IPS DF 6.9 (cell line): ENCODE data around the gene PDGFRB.

Experiments
- DNase-seq: peaks from one replicate; pipeline ENCODE4 v3.0.0-alpha.2; 2013; ENCODE audit warnings: low read depth, low spot score
- H3K27ac ChIP-seq: one replicate; pipeline ENCODE4 v1.5.1; 2013; ENCODE audit warnings: low read length, control low read depth
- H3K27me3 ChIP-seq: 2 replicates; pipeline ENCODE4 v1.6.1; 2013; ENCODE audit warnings: mild to moderate bottlenecking, low read length; ENCODE audit not compliant: control insufficient read depth, insufficient read depth
- H3K36me3 ChIP-seq: 2 replicates; pipeline ENCODE4 v1.6.1; 2013; ENCODE audit warnings: low read length; ENCODE audit not compliant: control insufficient read depth, insufficient read depth
- H3K4me1 ChIP-seq: 2 replicates; pipeline ENCODE4 v1.6.1; 2013; ENCODE audit warnings: low read length; ENCODE audit not compliant: control insufficient read depth, insufficient read depth
- H3K4me3 ChIP-seq: 2 replicates; pipeline ENCODE4 v1.5.1; 2013; ENCODE audit warnings: mild to moderate bottlenecking, low read length
- H3K9me3 ChIP-seq: 2 replicates; pipeline ENCODE4 v1.6.1; 2013; ENCODE audit warnings: low read length, inconsistent platforms; ENCODE audit not compliant: control insufficient read depth, insufficient read depth
- WGBS: extraction: QIAGEN DNeasy Blood & Tissue Kit; methylation state at CpG from one replicate; pipeline ENCODE4 v1.1.7; 2013; ENCODE audit warnings: mixed read lengths, missing lambda C conversion rate; ENCODE audit not compliant: insufficient read length, insufficient coverage; 5-methylcytosine and 5-hydroxymethylcytosine counted together

The PDGFRB gene

GRCh38 chr5:150121448-150122157 is 34.0 kb downstream of the PDGFRB start:
- no peaks in the 10 kb centered on the region for H3K36me3 ChIP-seq
- no peaks in the 10 kb centered on the region for H3K9me3 ChIP-seq
- H3K27me3 ChIP-seq = no peaks in the 10 kb centered on the region
- WGBS = no CpG with 5 or more reads among the region's 14 CpGs
- no peaks in the 10 kb centered on the region; the same call in 1 of the 2 replicates for H3K4me1 ChIP-seq
- H3K4me3 ChIP-seq = no peak overlapping the region
- no peak overlapping the region for H3K27ac ChIP-seq
- no peak for DNase-seq

- H3K4me1 ChIP-seq = no peaks in the 10 kb centered on the region; the same call in 1 of the 2 replicates
- H3K36me3 ChIP-seq = no peaks in the 10 kb centered on the region
- DNase-seq = no peak
- WGBS = no CpG with 5 or more reads among the region's 19 CpGs
- no peaks in the 10 kb centered on the region for H3K9me3 ChIP-seq
- no peak overlapping the region for H3K4me3 ChIP-seq
- H3K27me3 ChIP-seq = no peaks in the 10 kb centered on the region
- H3K27ac ChIP-seq = no peak overlapping the region
Observed at GRCh38 chr5:150120617-150121447, 34.8 kb downstream of the PDGFRB start.

DNA sequence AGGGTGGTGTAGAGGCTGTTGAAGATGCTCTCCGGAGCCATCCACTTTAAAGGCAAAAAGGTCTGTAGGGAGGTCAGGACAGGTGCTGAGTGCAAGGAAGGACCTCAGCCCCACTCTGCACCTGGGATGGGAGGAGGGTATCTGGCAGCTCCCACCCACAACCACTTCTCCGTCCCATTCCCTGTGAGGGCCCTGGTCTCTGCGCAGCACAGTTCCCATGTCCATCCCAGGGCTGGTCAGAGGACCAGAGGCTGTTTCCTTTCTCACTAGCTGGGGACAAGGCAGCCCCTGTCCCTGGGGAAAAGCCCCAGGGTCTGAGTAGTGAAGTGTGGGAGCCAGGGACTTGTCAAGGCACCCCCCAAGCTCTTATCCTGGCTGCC is 35.6 kb downstream of the PDGFRB start:
- Histone ChIP-seq H3K4me1 (no peaks in the 10 kb centered on the region; the same call in 1 of the 2 replicates), H3K4me3 (no peak overlapping the region), H3K27me3 (no peaks in the 10 kb centered on the region), H3K36me3 (no peaks in the 10 kb centered on the region), H3K27ac (no peak overlapping the region), H3K9me3 (no peaks in the 10 kb centered on the region)
- no peak for DNase-seq
- WGBS = no CpG with 5 or more reads among the region's 3 CpGs

DNA sequence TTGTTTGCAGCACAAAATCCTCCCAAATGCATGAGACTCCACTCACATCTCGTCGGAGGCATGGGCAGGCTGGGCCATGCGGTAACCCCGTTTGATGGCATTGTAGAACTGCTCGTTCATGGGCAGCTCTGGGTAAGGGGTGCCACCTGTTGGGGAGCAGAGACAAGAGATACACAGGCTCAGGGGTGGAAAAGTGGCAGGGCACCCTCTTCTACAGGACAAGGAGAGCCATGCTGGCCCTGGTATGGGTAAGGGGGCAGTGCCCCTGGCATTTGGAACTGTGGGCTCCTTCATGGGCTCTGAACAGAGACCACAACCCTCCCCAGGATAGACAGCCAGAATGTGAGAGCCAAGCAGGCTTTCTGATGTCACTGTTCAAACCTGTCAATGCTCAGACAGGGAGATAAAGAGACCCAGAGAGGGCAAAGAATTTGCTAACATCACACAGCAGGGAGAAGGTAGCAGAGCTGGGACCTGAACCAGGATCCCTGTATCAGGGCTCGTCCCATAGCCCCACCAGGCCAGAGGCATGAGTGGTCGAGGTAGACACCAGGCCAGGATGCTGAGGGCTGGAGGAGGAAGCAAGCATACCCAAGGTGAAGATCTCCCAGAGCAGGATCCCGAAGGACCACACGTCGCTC is 36.1 kb downstream of the PDGFRB start:
- no peak overlapping the region for H3K27ac ChIP-seq
- no peak for DNase-seq

GRCh38 chr5:150118561-150119229 is 37.0 kb downstream of the PDGFRB start:
- no peak for DNase-seq
- WGBS = no CpG with 5 or more reads among the region's 11 CpGs
- Histone ChIP-seq H3K36me3 (no peaks in the 10 kb centered on the region), H3K4me1 (no peaks in the 10 kb centered on the region; the same call in 1 of the 2 replicates), H3K27me3 (no peaks in the 10 kb centered on the region), H3K27ac (no peak overlapping the region), H3K9me3 (no peaks in the 10 kb centered on the region), H3K4me3 (no peak overlapping the region)

More for the DNA sequence above, 36.1 kb downstream of the PDGFRB start:
- Histone ChIP-seq H3K4me3 (no peak overlapping the region), H3K27me3 (no peaks in the 10 kb centered on the region), H3K4me1 (no peaks in the 10 kb centered on the region; the same call in 1 of the 2 replicates), H3K36me3 (no peaks in the 10 kb centered on the region), H3K9me3 (no peaks in the 10 kb centered on the region)
- WGBS = no CpG with 5 or more reads among the region's 10 CpGs

GRCh38 chr5:150117945-150118560 is 37.6 kb downstream of the PDGFRB start:
- H3K4me3 ChIP-seq = no peak overlapping the region
- H3K4me1 ChIP-seq = no peaks in the 10 kb centered on the region; the same call in 1 of the 2 replicates
- no peaks in the 10 kb centered on the region for H3K9me3 ChIP-seq
- H3K27me3 ChIP-seq = no peaks in the 10 kb centered on the region
- DNase-seq = no peak
- no CpG with 5 or more reads among the region's 9 CpGs for WGBS
- H3K27ac ChIP-seq = no peak overlapping the region
- H3K36me3 ChIP-seq = no peaks in the 10 kb centered on the region

DNA sequence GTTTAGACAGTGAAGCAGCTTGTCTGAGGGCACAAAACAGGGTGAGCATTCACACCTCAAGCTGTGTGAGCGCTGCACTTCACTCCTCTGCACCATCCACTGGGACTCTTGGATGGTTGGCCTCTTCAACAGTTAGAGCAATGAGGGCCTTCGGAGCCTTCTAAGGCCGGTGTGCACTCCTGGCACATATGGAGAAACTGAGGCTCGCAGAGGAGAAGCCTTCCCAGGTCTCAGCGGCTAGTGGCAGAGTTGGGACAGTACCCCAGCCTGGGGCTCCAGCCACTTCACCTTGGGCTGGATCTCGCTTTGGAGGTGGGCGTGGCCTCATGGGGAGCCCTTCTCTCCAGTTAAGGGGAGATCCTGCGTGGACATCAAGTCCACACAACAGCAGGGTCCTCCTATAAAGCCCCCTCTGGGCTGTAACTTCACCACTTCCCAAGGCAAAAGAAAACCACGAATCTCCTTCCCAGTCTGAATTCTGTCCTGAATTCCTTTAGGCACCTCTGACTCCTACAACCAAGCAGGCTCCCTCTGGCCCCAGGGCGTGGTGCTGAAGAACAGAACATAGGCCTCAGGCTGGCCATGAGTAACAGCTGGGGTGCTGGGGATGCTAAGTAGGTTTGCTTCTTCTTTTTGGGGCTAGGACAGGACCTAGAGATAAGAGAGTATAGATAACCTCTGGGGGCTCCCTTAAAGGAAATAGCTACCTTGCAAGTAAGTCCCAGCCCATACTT is 38.8 kb downstream of the PDGFRB start:
- WGBS = no CpG with 5 or more reads among the region's 10 CpGs
- Histone ChIP-seq H3K4me1 (no peaks in the 10 kb centered on the region; the same call in 1 of the 2 replicates), H3K9me3 (no peaks in the 10 kb centered on the region), H3K27me3 (no peaks in the 10 kb centered on the region), H3K4me3 (no peak overlapping the region), H3K27ac (no peak overlapping the region), H3K36me3 (no peaks in the 10 kb centered on the region)
- DNase-seq = no peak

DNA sequence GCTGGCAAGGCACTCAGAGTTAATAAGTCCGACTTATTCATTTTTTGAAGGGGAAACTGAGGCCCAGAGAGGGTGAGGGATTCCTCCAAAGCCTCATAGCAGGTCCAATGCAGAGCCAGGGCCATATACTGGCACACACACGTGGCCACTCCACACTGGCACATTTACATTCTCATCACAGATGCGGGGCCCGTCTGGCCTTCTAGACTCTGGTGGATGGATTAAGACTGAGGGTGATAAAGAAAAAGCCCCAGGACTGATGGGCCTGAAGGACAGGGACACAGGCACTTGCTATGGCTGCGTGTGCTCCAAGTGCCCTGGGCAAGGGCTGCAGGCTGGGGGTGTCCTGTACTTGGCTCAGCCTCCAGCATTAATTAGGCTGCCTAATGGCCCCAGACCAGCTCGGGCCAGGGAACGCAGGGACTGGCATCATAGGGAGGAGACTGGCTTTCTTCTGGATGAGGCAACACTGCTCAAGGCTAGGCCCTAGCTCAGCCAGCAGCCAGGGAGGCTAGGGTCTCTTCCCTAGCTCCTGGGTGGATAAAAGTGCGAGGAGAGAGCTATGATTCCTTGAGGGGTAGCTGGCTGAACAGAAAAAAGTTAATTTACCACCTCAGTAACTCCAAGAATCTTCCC is 40.8 kb downstream of the PDGFRB start:
- Histone ChIP-seq H3K27ac (no peak overlapping the region), H3K4me1 (no peaks in the 10 kb centered on the region), H3K27me3 (no peaks in the 10 kb centered on the region), H3K4me3 (no peak overlapping the region), H3K9me3 (no peaks in the 10 kb centered on the region), H3K36me3 (no peaks in the 10 kb centered on the region)
- no peak for DNase-seq
- no CpG with 5 or more reads among the region's 8 CpGs for WGBS

GRCh38 chr5:150114102-150114641 is 41.5 kb downstream of the PDGFRB start:
- WGBS = no CpG with 5 or more reads among the region's 12 CpGs
- H3K27ac ChIP-seq = no peak overlapping the region
- H3K9me3 ChIP-seq = no peaks in the 10 kb centered on the region
- H3K4me3 ChIP-seq = no peak overlapping the region
- H3K4me1 ChIP-seq = no peaks in the 10 kb centered on the region
- H3K36me3 ChIP-seq = no peaks in the 10 kb centered on the region
- H3K27me3 ChIP-seq = no peaks in the 10 kb centered on the region
- no peak for DNase-seq
